Adrenal gland (tissue), 12 donors: ENCODE measurements around the gene SVOP. TPM values are rescaled to one million over a fixed set of nuclear protein-coding genes. Genes with fewer than 3 reads are reported as not detected.
"Not testable (repeated sequence)": the region's sequence is repeated elsewhere in the genome, so short reads cannot be mapped to it uniquely, and the experiment has no call there.

ENCODE experiments used
- DNase-seq, 7 donors: peaks; one replicate each; pipeline ENCODE4 v3.0.0-alpha.2; 2019 to 2020
- H3K27ac ChIP-seq, 5 donors: fragments of 200-600 bp; sonication (generic) in 4 of 5; 1 replicate in 3 of 5; 2 replicates in 2 of 5; pipeline versions ENCODE4 v1.5.1 to v1.8.0; 2016 to 2020; ENCODE audit warnings: mild to moderate bottlenecking in 1 of 5
- H3K27me3 ChIP-seq: fragments of 200-600 bp; 2 replicates; pipeline ENCODE4 v1.8.0; 2021
- H3K36me3 ChIP-seq, 2 donors: fragments of 200-600 bp; replicated peaks in 1 of 2; 1 replicate in 1 of 2; 2 replicates in 1 of 2; pipeline versions ENCODE4 v1.5.1 to v1.8.0; 2018 to 2022
- H3K4me1 ChIP-seq, 2 donors: fragments of 200-600 bp; replicated peaks in 1 of 2; 1 replicate in 1 of 2; 2 replicates in 1 of 2; pipeline versions ENCODE4 v1.5.1 to v1.8.0; 2018 to 2021
- H3K4me3 ChIP-seq, 4 donors: fragments of 200-600 bp; sonication (generic) in 3 of 4; one replicate each; pipeline ENCODE4 v1.5.1; 2016 to 2018
- H3K9me3 ChIP-seq, 3 donors: fragments of 200-600 bp; sonication (generic) in 1 of 3; replicated peaks in 1 of 3; 1 replicate in 2 of 3; 2 replicates in 1 of 3; pipeline versions ENCODE4 v1.5.1 to v1.8.0; 2016 to 2021
- POLR2A ChIP-seq, 2 donors: fragments of 450-650 bp; IDR thresholded peaks; one replicate each; pipeline ENCODE4 v1.6.1; 2017; ENCODE audit warnings: antibody characterized with exemption in 2 of 2, mild to moderate bottlenecking in 2 of 2, moderate library complexity in 1 of 2
- WGBS, 4 donors: extraction: QIAGEN DNeasy Blood & Tissue Kit in 2 of 4; methylation state at CpG; one replicate each; pipeline versions ENCODE4 v1.1.5 to v1.1.7; 2013 to 2017; 5-methylcytosine and 5-hydroxymethylcytosine counted together
- intact Hi-C, 2 donors: fragments of 100-400 bp; cut with DNase I; formaldehyde crosslinking; loops; one replicate each; pipeline versions ENCODE4 v1.14.1 to v1.15.0; 2022 to 2023
- polyA plus RNA-seq, 3 donors: library from polyadenylated mRNA; stranded (reverse); fragments of 200-250 nt in 2 of 3; fragments of 350-450 nt in 1 of 3; fragmentation: Illumina TruSeq in 1 of 3; extraction: RNeasy Lipid Tissue Mini Kit (QIAGEN cat#74804) in 1 of 3; gene quantifications; one replicate each; pipeline ENCODE4 v1.2.3, GENCODE V29; 2013 to 2014
- total RNA-seq, 9 donors: library from RNA; depleted of rRNA in 4 of 9; stranded (reverse); fragments of >200 nt in 4 of 9; fragments of 120-200 nt in 1 of 9; fragmentation: NEBNext Ultra II Directional in 1 of 9; extraction: Animal tissue kit (Norgen Biotek cat#: 25700) in 1 of 9; gene quantifications; one replicate each; pipeline versions ENCODE4 v1.1.0 to v1.2.4, GENCODE V29; 2013 to 2023
- TF ChIP-seq, protein P1 (sequence below), 6 experiments: fragments of 450-650 bp in 4 of 6; fragments of 200-600 bp in 2 of 6; sonication (generic) in 1 of 6; IDR thresholded peaks; 1 replicate in 5 of 6; 2 replicates in 1 of 6; pipeline versions ENCODE4 v1.5.1 to v1.8.0; 2016 to 2021; ENCODE audit warnings: antibody characterized with exemption in 6 of 6, mild to moderate bottlenecking in 2 of 6, moderate library complexity in 1 of 6
- donor health status: healthy with polysubstance abuse.
- donor health status: Bipolar disorder and iron deficiency.
- donor health status: DM: yes; HTN: yes; CAD: no.
- donor health status: DM: no; HTN: no; CAD: no.
- donor health status: DM: no; HTN: no; CAD: no.
- donor health status: DM: yes; HTN: yes; CAD: no.

SVOP gene
- total and polyA plus RNA-seq, 12 donors, result 0.08 to 2.6 (median 0.98) TPM; not detected in 4

DNA sequence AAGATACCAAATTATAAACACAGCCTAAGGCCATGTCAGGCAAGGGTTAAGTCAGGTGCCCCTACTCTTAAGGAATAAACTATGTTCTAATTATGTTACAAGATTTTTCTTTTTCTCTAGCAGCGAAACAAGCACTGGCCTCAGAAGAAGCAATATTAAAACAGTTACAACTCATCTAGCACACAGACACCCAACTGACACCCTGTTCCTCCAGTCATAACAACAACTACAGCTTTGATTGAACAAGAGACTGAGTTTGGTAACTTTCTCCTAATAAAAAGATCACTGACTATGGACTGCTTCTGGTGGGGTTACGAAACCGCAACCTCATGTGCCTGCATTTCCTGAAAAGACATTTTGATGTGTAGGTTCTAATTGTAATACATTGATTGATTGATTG, 144.3 kb downstream of the SVOP start:
- TF ChIP-seq POLR2A (IDR thresholded peaks at IDR 0.05), result no peak
- TF ChIP-seq, protein P1, sequence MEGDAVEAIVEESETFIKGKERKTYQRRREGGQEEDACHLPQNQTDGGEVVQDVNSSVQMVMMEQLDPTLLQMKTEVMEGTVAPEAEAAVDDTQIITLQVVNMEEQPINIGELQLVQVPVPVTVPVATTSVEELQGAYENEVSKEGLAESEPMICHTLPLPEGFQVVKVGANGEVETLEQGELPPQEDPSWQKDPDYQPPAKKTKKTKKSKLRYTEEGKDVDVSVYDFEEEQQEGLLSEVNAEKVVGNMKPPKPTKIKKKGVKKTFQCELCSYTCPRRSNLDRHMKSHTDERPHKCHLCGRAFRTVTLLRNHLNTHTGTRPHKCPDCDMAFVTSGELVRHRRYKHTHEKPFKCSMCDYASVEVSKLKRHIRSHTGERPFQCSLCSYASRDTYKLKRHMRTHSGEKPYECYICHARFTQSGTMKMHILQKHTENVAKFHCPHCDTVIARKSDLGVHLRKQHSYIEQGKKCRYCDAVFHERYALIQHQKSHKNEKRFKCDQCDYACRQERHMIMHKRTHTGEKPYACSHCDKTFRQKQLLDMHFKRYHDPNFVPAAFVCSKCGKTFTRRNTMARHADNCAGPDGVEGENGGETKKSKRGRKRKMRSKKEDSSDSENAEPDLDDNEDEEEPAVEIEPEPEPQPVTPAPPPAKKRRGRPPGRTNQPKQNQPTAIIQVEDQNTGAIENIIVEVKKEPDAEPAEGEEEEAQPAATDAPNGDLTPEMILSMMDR (IDR thresholded peaks at IDR 0.05), result no peak
- Histone ChIP-seq H3K27ac (no peak overlapping the region), H3K4me3 (no peak overlapping the region), H3K36me3 (no peaks in the 10 kb centered on the region), H3K27me3 (no peaks in the 10 kb centered on the region), H3K9me3 (no peaks in the 10 kb centered on the region), H3K4me1 (no peaks in the 10 kb centered on the region)
- DNase-seq, result no peak
- WGBS, 4 donors, result 74 to 88% (median 85%) methylated on average over 3 of the region's 3 CpGs
- intact Hi-C loops, result no loop called here

DNA sequence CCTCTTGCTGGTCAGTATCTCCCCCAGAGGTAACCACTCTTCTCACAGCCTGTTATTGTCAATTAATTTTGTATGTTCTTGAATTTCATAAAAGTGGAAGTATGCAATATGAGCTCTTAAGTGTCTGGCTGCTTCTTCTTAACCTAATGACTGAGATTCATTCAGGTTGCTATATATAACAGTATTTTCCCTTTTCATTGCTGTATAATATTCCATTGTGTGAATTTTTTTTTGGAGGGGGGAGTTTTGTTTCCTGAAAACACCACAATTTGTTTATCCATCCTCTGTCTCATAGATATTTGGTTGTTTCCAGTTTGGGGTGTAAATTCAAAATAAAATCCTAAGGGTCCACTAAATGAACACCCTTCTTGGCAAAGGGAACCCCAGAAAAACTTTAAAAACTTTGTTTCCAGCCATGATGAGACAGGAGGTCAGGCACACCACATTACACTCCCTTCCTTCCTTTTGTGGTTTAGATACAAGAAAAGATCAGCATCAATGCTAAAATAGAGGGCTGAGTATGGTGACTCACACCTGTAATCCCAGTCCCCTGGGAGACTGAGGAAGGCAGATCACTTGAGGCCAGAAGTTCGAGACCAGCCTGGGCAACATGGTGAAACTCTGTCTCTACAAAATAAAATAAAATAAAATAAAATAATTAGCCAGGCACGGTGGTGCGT, 145.0 kb downstream of the SVOP start:
- intact Hi-C loops, result no loop called here
- no peaks in the 10 kb centered on the region for H3K36me3 ChIP-seq
- H3K27me3 ChIP-seq, result no peaks in the 10 kb centered on the region
- no peaks in the 10 kb centered on the region for H3K9me3 ChIP-seq
- no peak overlapping the region for H3K27ac ChIP-seq
- H3K4me3 ChIP-seq, result no peak overlapping the region
- TF ChIP-seq, protein P1 (IDR thresholded peaks at IDR 0.05), result no peak
- no peak for TF ChIP-seq POLR2A (IDR thresholded peaks at IDR 0.05)
- 72 to 85% (median 75%) methylated on average over 3 of the region's 3 CpGs for WGBS, 4 donors
- no peaks in the 10 kb centered on the region for H3K4me1 ChIP-seq
- DNase-seq, result no peak

DNA sequence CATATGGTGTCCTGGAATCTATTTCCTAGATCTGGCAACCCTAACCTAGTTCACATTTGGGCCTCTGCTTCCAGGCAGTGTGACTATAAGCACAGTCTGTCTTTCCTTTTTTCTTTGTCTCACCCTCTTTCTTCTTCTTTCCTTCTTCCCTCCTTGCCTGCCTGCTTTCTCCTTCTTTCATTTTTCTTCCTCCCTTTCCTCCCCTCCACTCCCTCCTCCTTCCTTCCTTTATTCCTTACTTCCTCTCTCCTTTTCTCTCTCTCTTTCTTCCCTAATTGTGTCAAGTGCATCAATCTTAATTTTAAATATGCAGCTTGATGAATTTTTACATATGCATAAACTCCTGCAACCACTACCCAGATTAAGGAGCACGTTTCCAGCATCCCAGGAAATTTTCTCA, 145.6 kb downstream of the SVOP start:
- H3K9me3 ChIP-seq, result no peaks in the 10 kb centered on the region
- H3K27ac ChIP-seq, result no peak overlapping the region
- no peaks in the 10 kb centered on the region for H3K4me1 ChIP-seq
- WGBS, 4 donors, result 22 to 37% (median 31%) methylated on average over 1 of the region's 1 CpG
- H3K36me3 ChIP-seq, result no peaks in the 10 kb centered on the region
- TF ChIP-seq, protein P1 (IDR thresholded peaks at IDR 0.05), result no peak
- TF ChIP-seq POLR2A (IDR thresholded peaks at IDR 0.05), result no peak
- intact Hi-C loops, result no loop called here
- no peaks in the 10 kb centered on the region for H3K27me3 ChIP-seq
- no peak for DNase-seq
- no peak overlapping the region for H3K4me3 ChIP-seq

DNA sequence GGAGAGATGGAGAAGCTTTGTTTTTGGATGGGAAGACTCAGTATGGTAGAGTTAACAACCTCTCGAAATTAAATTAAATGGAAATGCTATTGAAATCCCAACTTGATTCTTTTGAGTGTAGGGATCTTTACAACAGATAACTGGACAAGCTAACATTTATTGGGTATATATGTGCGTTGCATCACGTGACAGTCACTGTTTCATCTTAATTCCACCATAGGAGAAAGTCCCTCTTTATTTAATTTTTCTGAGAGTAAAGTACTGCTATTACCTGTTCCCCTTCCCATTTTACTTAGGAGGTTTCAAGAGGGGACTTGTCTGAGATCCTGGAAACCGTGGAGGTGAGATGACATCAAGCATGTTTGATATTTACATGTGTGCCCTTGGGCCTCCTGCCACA, 152.1 kb downstream of the SVOP start:
- TF ChIP-seq, protein P1 (IDR thresholded peaks at IDR 0.05), result no peak
- intact Hi-C loops, result no loop called here

DNA sequence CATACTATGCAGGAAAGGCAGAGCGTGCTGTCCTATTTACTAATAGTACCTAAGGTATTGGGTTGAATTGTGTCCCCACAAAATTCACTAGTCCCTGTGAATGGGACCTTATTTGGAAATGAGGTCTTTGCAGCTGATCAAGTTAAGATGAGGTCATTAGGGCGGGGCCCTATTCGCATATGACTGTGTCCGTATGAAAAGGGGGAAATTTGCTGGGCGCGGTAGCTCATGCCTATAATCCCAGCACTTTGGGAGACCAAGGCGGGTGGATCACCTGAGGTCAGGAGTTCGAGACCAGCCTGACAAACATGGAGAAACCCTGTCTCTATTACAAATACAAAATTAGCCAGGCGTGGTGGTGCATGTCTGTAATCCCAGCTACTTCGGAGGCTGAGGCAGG, 154.8 kb downstream of the SVOP start:
- H3K27me3 ChIP-seq, H3K27ac ChIP-seq, H3K9me3 ChIP-seq, H3K4me3 ChIP-seq, H3K4me1 ChIP-seq, DNase-seq, intact Hi-C loops, H3K36me3 ChIP-seq: not testable (repeated sequence)
- 82 to 93% (median 83%) methylated on average over 10 of the region's 10 CpGs for WGBS, 4 donors

More for the DNA sequence above, 152.1 kb downstream of the SVOP start:
- no peak for DNase-seq
- no peak overlapping the region for H3K4me3 ChIP-seq
- no peaks in the 10 kb centered on the region for H3K9me3 ChIP-seq
- WGBS, 4 donors, result 76 to 86% (median 83%) methylated on average over 4 of the region's 4 CpGs
- no peaks in the 10 kb centered on the region for H3K4me1 ChIP-seq
- no peaks in the 10 kb centered on the region for H3K27me3 ChIP-seq
- H3K27ac ChIP-seq, result no peak overlapping the region
- H3K36me3 ChIP-seq, result no peaks in the 10 kb centered on the region
